DOHH2 (cell line): ENCODE results near the gene DRD1.

ENCODE experiments used
- H3F3A ChIP-seq: fragments of 200-600 bp; sonication (generic), shearing (Covaris generic); 2 replicates; pipeline ENCODE4 v1.6.0; 2016; ENCODE audit warnings: antibody characterized with exemption, mild to moderate bottlenecking; ENCODE audit not compliant: control insufficient read depth, insufficient read depth
- H3K27ac ChIP-seq: fragments of 200-600 bp; sonication (generic); 2 replicates; pipeline ENCODE4 v1.5.1; 2014; ENCODE audit warnings: low read depth, mild to moderate bottlenecking, low read length, moderate library complexity
- H3K27me3 ChIP-seq: fragments of 200-600 bp; sonication (generic); 2 replicates; pipeline ENCODE4 v1.6.1; 2014; ENCODE audit warnings: mild to moderate bottlenecking, low read length, mixed read lengths; ENCODE audit not compliant: control insufficient read depth
- H3K36me3 ChIP-seq: fragments of 200-600 bp; sonication (generic); 2 replicates; pipeline ENCODE4 v1.6.1; 2014; ENCODE audit warnings: mild to moderate bottlenecking, low read length, moderate library complexity, mixed read lengths; ENCODE audit not compliant: control insufficient read depth
- H3K4me1 ChIP-seq: fragments of 200-600 bp; sonication (generic); 2 replicates; pipeline ENCODE4 v1.6.1; 2014; ENCODE audit warnings: mild to moderate bottlenecking, low read length, mixed read lengths; ENCODE audit not compliant: control insufficient read depth
- H3K4me2 ChIP-seq: fragments of 200-600 bp; sonication (generic); 2 replicates; pipeline ENCODE4 v1.6.0; 2014; ENCODE audit warnings: mild to moderate bottlenecking, low read length, moderate library complexity
- H3K4me3 ChIP-seq: fragments of 200-600 bp; sonication (generic); 2 replicates; pipeline ENCODE4 v1.5.1; 2014; ENCODE audit warnings: mild to moderate bottlenecking, low read length, mixed read lengths
- H3K79me2 ChIP-seq: fragments of 200-600 bp; sonication (generic); 2 replicates; pipeline ENCODE4 v1.6.1; 2014; ENCODE audit warnings: mild to moderate bottlenecking, low read length, mixed read lengths; ENCODE audit not compliant: control insufficient read depth
- H3K9me2 ChIP-seq: fragments of 200-600 bp; sonication (generic); replicated peaks from 2 replicates; pipeline ENCODE4 v1.6.1; 2014; ENCODE audit warnings: mild to moderate bottlenecking, low read length, mixed read lengths; ENCODE audit not compliant: control insufficient read depth
- H3K9me3 ChIP-seq: fragments of 200-600 bp; sonication (generic); 2 replicates; pipeline ENCODE4 v1.6.1; 2014; ENCODE audit warnings: antibody characterized with exemption, low read length, mixed read lengths; ENCODE audit not compliant: control insufficient read depth, insufficient read depth
- H4K20me1 ChIP-seq: fragments of 200-600 bp; sonication (generic); 2 replicates; pipeline ENCODE4 v1.6.0; 2014; ENCODE audit warnings: low read depth, mild to moderate bottlenecking, antibody characterized with exemption, low read length, moderate library complexity; ENCODE audit not compliant: control insufficient read depth, insufficient read depth
- CTCF ChIP-seq: fragments of 200-600 bp; sonication (generic); IDR thresholded peaks from one replicate; pipeline ENCODE4 v1.5.1; 2014; ENCODE audit warnings: antibody characterized with exemption, mild to moderate bottlenecking, low read depth, low read length; ENCODE audit not compliant: poor library complexity, severe bottlenecking
- EZH2phosphoT487 ChIP-seq: fragments of 200-600 bp; sonication (generic); IDR thresholded peaks from 2 replicates; pipeline ENCODE4 v1.6.1; 2017; ENCODE audit warnings: borderline replicate concordance, mild to moderate bottlenecking, antibody characterized with exemption, low read length, moderate library complexity, mixed read lengths

DRD1 gene

DNA sequence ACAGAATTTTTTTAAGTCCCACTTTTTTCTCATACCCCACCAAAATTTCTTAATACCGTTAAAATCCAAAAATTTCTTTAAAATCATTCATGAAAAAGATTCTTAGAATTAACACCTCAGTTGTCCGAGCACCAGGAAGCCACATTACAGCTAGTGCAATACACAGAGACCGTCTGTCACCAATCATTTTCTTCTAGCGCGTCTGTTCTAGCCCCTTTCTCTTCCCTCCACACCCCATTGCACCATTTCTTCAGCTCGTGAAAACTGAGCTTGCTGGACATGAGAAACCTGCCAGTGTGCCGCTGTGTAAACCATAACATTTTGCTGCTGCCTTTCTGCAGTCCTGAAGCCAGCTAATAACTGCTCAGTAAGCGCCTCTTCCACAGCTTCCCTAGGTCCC is 39.4 kb upstream of the DRD1 start:
- H3K79me2 ChIP-seq, result peaks cover 100% of the 10 kb centered on the region
- no peaks in the 10 kb centered on the region for H3F3A ChIP-seq
- peaks cover 90% of the 10 kb centered on the region for H3K36me3 ChIP-seq
- H3K4me3 ChIP-seq, result no peak overlapping the region
- H4K20me1 ChIP-seq, result peaks cover 39% of the 10 kb centered on the region
- H3K4me2 ChIP-seq, result no peak overlapping the region
- H3K4me1 ChIP-seq, result peaks cover 16% of the 10 kb centered on the region
- H3K9me3 ChIP-seq, result no peaks in the 10 kb centered on the region
- H3K27ac ChIP-seq, result no peak overlapping the region
- TF ChIP-seq EZH2phosphoT487 (no peak), CTCF (no peak)
- H3K27me3 ChIP-seq, result no peaks in the 10 kb centered on the region
- H3K9me2 ChIP-seq, result no peaks in the 10 kb centered on the region

DNA sequence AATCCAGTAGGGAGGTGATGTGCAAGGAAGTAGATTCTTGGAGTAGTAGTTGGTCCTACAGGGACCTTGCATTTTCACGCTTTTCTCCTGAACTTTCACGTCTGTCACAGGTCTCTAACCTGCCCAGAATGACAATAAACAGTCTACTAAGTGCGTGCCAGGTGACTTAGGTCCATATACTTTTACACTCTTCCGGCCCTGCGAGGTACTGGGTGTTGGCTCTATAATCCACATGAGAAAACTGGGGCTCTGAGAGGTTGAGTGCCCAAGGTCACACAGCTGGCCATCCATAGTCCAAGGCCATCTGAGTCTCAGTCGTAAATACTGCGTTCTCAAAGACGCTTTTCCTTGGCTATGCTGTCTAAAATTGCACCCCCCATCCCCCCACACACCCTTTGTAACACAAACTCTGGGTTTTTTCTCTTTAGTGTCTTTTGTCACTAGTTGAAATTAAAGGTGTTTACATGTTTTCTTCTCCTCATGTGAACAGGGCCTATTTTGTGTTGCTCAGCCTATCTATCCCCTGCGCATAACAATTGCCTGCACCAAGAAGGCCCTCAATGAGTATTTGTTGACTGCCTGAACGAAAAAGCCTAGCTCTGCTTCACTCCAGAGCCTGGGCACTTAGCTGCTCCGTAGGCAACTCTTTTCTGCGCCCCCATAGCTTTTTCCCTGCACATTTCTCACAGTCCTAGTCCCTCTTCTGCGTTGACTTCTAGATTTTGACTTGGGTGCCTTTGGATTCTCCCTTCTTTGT is 35.3 kb upstream of the DRD1 start:
- peaks cover 25% of the 10 kb centered on the region for H4K20me1 ChIP-seq

DNA sequence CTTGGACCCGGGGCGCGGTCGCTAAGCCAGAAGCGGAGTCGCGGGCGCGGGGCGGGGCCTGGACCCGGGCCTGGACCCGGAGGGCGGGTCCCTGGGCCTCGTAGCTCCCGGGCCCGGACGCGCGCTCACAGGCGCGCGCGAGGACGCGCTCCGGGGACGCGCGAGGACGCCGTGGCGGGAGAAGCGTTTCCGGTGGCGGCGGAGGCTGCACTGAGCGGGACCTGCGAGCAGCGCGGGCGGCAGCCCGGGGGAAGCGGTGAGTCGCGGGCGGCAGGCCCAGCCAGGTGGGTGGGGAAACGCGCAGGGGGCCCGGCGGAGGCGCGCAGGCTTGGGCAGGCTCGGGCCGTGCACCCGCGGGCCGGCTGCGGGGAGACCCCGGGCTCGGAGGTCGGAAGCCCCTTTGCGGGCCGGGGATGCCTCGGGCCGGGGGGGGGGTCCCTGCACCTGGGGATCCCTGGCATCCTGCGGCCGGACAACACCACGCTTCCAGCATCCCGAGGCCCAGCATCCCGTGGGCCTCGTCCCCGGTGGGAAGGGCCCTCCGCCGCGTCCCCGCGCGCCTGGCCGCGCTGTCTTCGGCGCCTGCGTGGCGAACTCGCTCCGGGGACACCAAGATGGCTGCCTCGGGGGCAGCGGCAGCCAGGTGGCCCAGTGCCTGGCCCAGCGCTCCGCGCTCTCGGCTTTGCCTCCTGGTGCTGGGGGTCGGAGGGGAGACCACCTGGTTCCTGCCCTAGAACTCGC is 34.6 kb upstream of the DRD1 start, which contains the start of gene SFXN1:
TSS of gene SFXN1 (plus strand) at position 177 of the 741 bp plus-strand sequence. CDS start 13,544 bp downstream, outside the sequence.
- TF ChIP-seq EZH2phosphoT487, result no peak
- no peak for TF ChIP-seq CTCF
- Histone ChIP-seq H3K27ac (peak within 1 kb of the TSS; percentile 49), H3K4me2 (peak within 1 kb of the TSS; percentile 86), H3K4me1 (peaks cover 21% of the 10 kb centered on the region), H3K4me3 (peak within 1 kb of the TSS; percentile 99), H3K9me3 (no peaks in the 10 kb centered on the region), H3K36me3 (peaks cover 47% of the 10 kb centered on the region), H4K20me1 (peaks cover 25% of the 10 kb centered on the region), H3K79me2 (peaks cover 56% of the 10 kb centered on the region), H3F3A (no peaks in the 10 kb centered on the region), H3K9me2 (no peaks in the 10 kb centered on the region), H3K27me3 (peaks cover 26% of the 10 kb centered on the region)

More for the DNA sequence above, 35.3 kb upstream of the DRD1 start:
- peaks cover 21% of the 10 kb centered on the region for H3K4me1 ChIP-seq
- TF ChIP-seq CTCF (no peak), EZH2phosphoT487 (no peak)
- no peaks in the 10 kb centered on the region for H3K9me2 ChIP-seq
- H3K36me3 ChIP-seq, result peaks cover 55% of the 10 kb centered on the region
- peak overlapping the region; percentile 49 for H3K27ac ChIP-seq
- peak overlapping the region; percentile 86 for H3K4me2 ChIP-seq
- H3K9me3 ChIP-seq, result no peaks in the 10 kb centered on the region
- H3K4me3 ChIP-seq, result peak overlapping the region; percentile 99
- H3K79me2 ChIP-seq, result peaks cover 63% of the 10 kb centered on the region
- no peaks in the 10 kb centered on the region for H3F3A ChIP-seq
- H3K27me3 ChIP-seq, result peaks cover 23% of the 10 kb centered on the region
